Adrenal gland (tissue), 12 donors: ENCODE data around the gene TMEM81. TPM values are rescaled to one million over a fixed set of nuclear protein-coding genes. Genes with fewer than 3 reads are reported as not detected.

Source experiments
- DNase-seq, 7 donors: peaks; one replicate each; pipeline ENCODE4 v3.0.0-alpha.2; 2019 to 2020
- H3K27ac ChIP-seq, 5 donors: fragments of 200-600 bp; sonication (generic) in 4 of 5; 1 replicate in 3 of 5; 2 replicates in 2 of 5; pipeline versions ENCODE4 v1.5.1 to v1.8.0; 2016 to 2020; ENCODE audit warnings: mild to moderate bottlenecking in 1 of 5
- H3K27me3 ChIP-seq: fragments of 200-600 bp; 2 replicates; pipeline ENCODE4 v1.8.0; 2021
- H3K36me3 ChIP-seq, 2 donors: fragments of 200-600 bp; replicated peaks in 1 of 2; 1 replicate in 1 of 2; 2 replicates in 1 of 2; pipeline versions ENCODE4 v1.5.1 to v1.8.0; 2018 to 2022
- H3K4me1 ChIP-seq, 2 donors: fragments of 200-600 bp; replicated peaks in 1 of 2; 1 replicate in 1 of 2; 2 replicates in 1 of 2; pipeline versions ENCODE4 v1.5.1 to v1.8.0; 2018 to 2021
- H3K4me3 ChIP-seq, 4 donors: fragments of 200-600 bp; sonication (generic) in 3 of 4; one replicate each; pipeline ENCODE4 v1.5.1; 2016 to 2018
- H3K9me3 ChIP-seq, 3 donors: fragments of 200-600 bp; sonication (generic) in 1 of 3; replicated peaks in 1 of 3; 1 replicate in 2 of 3; 2 replicates in 1 of 3; pipeline versions ENCODE4 v1.5.1 to v1.8.0; 2016 to 2021
- CTCF ChIP-seq, 6 experiments: fragments of 450-650 bp in 4 of 6; fragments of 200-600 bp in 2 of 6; sonication (generic) in 1 of 6; IDR thresholded peaks; 1 replicate in 5 of 6; 2 replicates in 1 of 6; pipeline versions ENCODE4 v1.5.1 to v1.8.0; 2016 to 2021; ENCODE audit warnings: antibody characterized with exemption in 6 of 6, mild to moderate bottlenecking in 2 of 6, moderate library complexity in 1 of 6
- POLR2A ChIP-seq, 2 donors: fragments of 450-650 bp; IDR thresholded peaks; one replicate each; pipeline ENCODE4 v1.6.1; 2017; ENCODE audit warnings: antibody characterized with exemption in 2 of 2, mild to moderate bottlenecking in 2 of 2, moderate library complexity in 1 of 2
- WGBS, 4 donors: extraction: QIAGEN DNeasy Blood & Tissue Kit in 2 of 4; methylation state at CpG; one replicate each; pipeline versions ENCODE4 v1.1.5 to v1.1.7; 2013 to 2017; 5-methylcytosine and 5-hydroxymethylcytosine counted together
- intact Hi-C, 2 donors: fragments of 100-400 bp; cut with DNase I; formaldehyde crosslinking; loops; one replicate each; pipeline versions ENCODE4 v1.14.1 to v1.15.0; 2022 to 2023
- polyA plus RNA-seq, 3 donors: library from polyadenylated mRNA; stranded (reverse); fragments of 200-250 nt in 2 of 3; fragments of 350-450 nt in 1 of 3; fragmentation: Illumina TruSeq in 1 of 3; extraction: RNeasy Lipid Tissue Mini Kit (QIAGEN cat#74804) in 1 of 3; gene quantifications; one replicate each; pipeline ENCODE4 v1.2.3, GENCODE V29; 2013 to 2014
- total RNA-seq, 9 donors: library from RNA; depleted of rRNA in 4 of 9; stranded (reverse); fragments of >200 nt in 4 of 9; fragments of 120-200 nt in 1 of 9; fragmentation: NEBNext Ultra II Directional in 1 of 9; extraction: Animal tissue kit (Norgen Biotek cat#: 25700) in 1 of 9; gene quantifications; one replicate each; pipeline versions ENCODE4 v1.1.0 to v1.2.4, GENCODE V29; 2013 to 2023
- donor health status: healthy with polysubstance abuse.
- donor health status: Bipolar disorder and iron deficiency.
- donor health status: DM: yes; HTN: yes; CAD: no.
- donor health status: DM: no; HTN: no; CAD: no.
- donor health status: DM: no; HTN: no; CAD: no.
- donor health status: DM: yes; HTN: yes; CAD: no.

TMEM81 gene
- total and polyA plus RNA-seq, 12 donors, result 1.9 to 5.0 (median 3.5) TPM

DNA sequence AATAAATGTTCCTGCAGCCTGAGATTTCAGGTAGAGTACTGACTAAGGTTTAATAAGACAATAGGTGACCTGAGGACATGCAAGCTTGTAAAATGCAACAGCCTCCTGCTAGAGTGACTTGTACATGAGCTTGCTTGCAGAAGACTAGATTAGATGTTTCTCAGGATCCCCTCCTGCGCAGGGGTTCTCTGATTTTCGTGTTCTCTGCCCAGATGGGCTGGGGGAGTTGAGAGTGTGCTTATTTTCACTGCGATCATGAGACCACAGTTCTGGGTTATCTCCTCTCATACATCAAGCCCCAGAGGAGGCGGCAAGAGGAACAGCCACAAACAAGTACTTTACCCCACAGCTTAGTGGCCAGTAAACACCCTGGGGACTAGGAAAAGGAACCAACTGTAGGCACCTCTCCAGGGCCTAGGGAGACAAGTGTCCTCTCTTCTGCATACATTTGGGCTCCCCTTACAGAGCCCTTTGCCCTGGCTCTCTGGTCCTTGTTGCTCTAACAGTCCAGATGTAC, 8.0 kb downstream of the TMEM81 start:
- H3K27ac ChIP-seq, result no peak overlapping the region
- H3K4me1 ChIP-seq, result no peaks in the 10 kb centered on the region
- TF ChIP-seq POLR2A (IDR thresholded peaks at IDR 0.05) (no peak), CTCF (IDR thresholded peaks at IDR 0.05) (no peak)
- no peak overlapping the region for H3K4me3 ChIP-seq
- 83 to 100% (median 87%) methylated on average over 4 of the region's 4 CpGs for WGBS, 4 donors
- H3K9me3 ChIP-seq, result no peaks in the 10 kb centered on the region
- intact Hi-C loops, result no loop called here
- no peaks in the 10 kb centered on the region for H3K27me3 ChIP-seq
- DNase-seq, result peak in 1 of 7 donors; percentile 34
- no peaks in the 10 kb centered on the region for H3K36me3 ChIP-seq

GRCh38 chr1:205075642-205076155, 8.6 kb downstream of the TMEM81 start:
- no peaks in the 10 kb centered on the region for H3K9me3 ChIP-seq
- no peak for TF ChIP-seq POLR2A (IDR thresholded peaks at IDR 0.05)
- no peak for TF ChIP-seq CTCF (IDR thresholded peaks at IDR 0.05)
- no peaks in the 10 kb centered on the region for H3K36me3 ChIP-seq
- H3K27me3 ChIP-seq, result no peaks in the 10 kb centered on the region
- H3K4me3 ChIP-seq, result no peak overlapping the region
- intact Hi-C loops, result no loop called here
- WGBS, 4 donors, result 69 to 76% (median 74%) methylated on average over 7 of the region's 7 CpGs
- H3K4me1 ChIP-seq, result no peaks in the 10 kb centered on the region
- H3K27ac ChIP-seq, result no peak overlapping the region
- DNase-seq, result peak in 1 of 7 donors; percentile 31

DNA sequence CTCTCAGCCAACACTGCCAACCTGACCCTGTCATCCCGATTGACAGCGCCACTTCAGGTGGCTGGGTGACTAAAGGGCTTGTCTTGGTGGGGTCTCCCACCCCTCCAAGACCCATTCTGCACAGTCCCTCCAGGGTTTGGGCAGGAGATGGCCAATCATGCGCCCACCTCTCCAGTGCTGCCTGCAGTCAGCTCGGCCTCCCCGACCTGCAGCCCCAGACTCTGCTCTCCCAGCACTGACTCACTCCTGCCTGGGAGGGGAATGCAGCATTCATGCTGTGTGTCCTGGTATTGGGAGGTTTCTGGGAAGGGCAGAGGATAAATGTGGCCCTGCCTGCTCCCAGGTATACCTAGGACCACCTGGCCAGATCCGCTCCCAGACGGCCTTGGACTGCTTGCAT, 9.7 kb downstream of the TMEM81 start:
- H3K36me3 ChIP-seq, result no peaks in the 10 kb centered on the region
- DNase-seq, result peak in 1 of 7 donors; percentile 35
- no peaks in the 10 kb centered on the region for H3K9me3 ChIP-seq
- no peak overlapping the region for H3K27ac ChIP-seq
- intact Hi-C loops, result no loop called here
- H3K27me3 ChIP-seq, result no peaks in the 10 kb centered on the region
- H3K4me3 ChIP-seq, result no peak overlapping the region
- 88 to 92% (median 91%) methylated on average over 2 to 7 of the region's 7 CpGs for WGBS, 4 donors
- TF ChIP-seq POLR2A (IDR thresholded peaks at IDR 0.05) (no peak), CTCF (IDR thresholded peaks at IDR 0.05) (no peak)
- no peaks in the 10 kb centered on the region for H3K4me1 ChIP-seq

DNA sequence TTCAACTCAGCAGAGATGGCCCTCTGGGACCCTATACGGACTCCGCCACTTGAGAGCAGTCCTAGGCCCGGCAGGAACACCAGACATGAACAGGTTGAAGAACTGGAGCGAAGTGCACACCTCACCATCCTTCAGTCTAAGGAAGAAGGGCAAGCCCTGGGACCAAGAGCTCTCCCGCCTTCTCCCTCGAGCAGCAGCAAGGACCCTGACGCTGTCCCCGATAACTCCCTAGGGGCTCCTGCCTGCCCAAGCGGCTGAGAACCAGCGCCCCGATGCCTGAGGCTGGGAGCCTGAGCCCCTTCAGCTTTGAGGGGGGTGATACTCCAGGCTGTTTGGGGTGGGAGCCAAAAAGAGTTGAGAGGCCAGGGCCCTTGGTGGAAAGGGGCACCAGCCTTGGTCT, 10.2 kb downstream of the TMEM81 start:
- intact Hi-C loops, result no loop called here
- Histone ChIP-seq H3K4me1 (no peaks in the 10 kb centered on the region), H3K9me3 (no peaks in the 10 kb centered on the region), H3K27ac (no peak overlapping the region), H3K36me3 (no peaks in the 10 kb centered on the region), H3K4me3 (no peak overlapping the region), H3K27me3 (no peaks in the 10 kb centered on the region)
- WGBS, 4 donors, result 96 to 100% (median 97%) methylated on average over 3 to 11 of the region's 11 CpGs
- no peak for TF ChIP-seq CTCF (IDR thresholded peaks at IDR 0.05)
- no peak for TF ChIP-seq POLR2A (IDR thresholded peaks at IDR 0.05)
- peak in 1 of 7 donors; percentile 35 for DNase-seq
